Sigmoid colon (tissue), 4 donors: ENCODE data around the gene SIX2.

Source experiments
- POLR2A ChIP-seq, 2 donors: fragments of 450-650 bp; IDR thresholded peaks; one replicate each; pipeline ENCODE4 v1.6.1; 2016; ENCODE audit warnings: antibody characterized with exemption in 2 of 2, mild to moderate bottlenecking in 2 of 2, moderate library complexity in 2 of 2
- POLR2AphosphoS5 ChIP-seq, 4 donors: sonication (generic); formaldehyde crosslinking; IDR thresholded peaks; one replicate each; pipeline ENCODE4 v1.6.1; 2017; ENCODE audit warnings: antibody characterized with exemption in 4 of 4
- TF ChIP-seq, protein P1 (sequence below), 4 experiments: fragments of 450-650 bp in 3 of 4; fragments of 200-600 bp in 1 of 4; IDR thresholded peaks; one replicate each; pipeline ENCODE4 v1.5.1; 2016 to 2019; ENCODE audit warnings: antibody characterized with exemption in 4 of 4, mild to moderate bottlenecking in 3 of 4, moderate library complexity in 2 of 4

DNA sequence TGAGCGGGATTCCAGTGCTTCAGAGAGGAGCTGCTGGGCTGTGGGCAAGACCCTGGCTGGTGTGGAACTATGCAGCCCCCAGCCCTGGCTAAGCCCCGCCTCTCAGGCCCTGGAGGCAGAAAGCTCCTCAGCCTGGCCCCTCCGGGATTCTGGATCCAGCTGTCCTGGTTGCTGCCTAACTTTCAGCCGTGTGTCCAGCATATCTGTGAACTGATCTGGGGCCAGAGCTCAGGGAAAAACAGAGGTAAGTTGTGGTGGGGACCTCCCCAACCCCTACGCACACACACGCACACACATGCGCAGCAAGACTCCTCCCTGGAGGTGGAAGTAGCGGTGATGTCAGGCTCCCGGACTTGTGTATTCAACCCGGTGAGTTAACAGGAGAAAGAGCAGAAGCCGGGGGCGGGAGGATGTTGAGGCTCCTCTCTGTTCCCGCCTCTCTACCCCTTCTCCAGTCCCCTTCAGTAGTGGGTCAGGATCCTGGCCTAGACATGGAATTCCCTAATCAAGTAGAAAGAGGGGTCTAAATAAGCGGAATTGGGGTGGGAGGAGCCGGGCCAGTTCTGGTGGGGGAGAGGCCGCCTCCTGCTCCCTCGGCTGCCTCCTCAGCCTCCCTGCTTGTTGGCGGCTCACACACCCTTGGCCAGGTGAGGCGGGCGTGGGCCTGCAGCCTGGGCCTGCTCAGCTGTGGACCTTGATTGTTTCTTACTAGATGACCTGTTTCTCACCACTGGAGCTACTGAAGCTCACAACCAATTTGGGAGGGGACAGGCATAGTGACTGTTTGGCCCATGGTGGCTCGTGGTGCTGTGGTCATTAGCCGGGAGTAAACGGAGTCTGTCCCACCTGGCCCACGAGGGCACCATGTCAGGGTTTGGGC, 33.4 kb downstream of the SIX2 start:
- TF ChIP-seq, protein P1, sequence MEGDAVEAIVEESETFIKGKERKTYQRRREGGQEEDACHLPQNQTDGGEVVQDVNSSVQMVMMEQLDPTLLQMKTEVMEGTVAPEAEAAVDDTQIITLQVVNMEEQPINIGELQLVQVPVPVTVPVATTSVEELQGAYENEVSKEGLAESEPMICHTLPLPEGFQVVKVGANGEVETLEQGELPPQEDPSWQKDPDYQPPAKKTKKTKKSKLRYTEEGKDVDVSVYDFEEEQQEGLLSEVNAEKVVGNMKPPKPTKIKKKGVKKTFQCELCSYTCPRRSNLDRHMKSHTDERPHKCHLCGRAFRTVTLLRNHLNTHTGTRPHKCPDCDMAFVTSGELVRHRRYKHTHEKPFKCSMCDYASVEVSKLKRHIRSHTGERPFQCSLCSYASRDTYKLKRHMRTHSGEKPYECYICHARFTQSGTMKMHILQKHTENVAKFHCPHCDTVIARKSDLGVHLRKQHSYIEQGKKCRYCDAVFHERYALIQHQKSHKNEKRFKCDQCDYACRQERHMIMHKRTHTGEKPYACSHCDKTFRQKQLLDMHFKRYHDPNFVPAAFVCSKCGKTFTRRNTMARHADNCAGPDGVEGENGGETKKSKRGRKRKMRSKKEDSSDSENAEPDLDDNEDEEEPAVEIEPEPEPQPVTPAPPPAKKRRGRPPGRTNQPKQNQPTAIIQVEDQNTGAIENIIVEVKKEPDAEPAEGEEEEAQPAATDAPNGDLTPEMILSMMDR (IDR thresholded peaks at IDR 0.05), result no peak
- TF ChIP-seq POLR2A (IDR thresholded peaks at IDR 0.05), result no peak
- no peak for TF ChIP-seq POLR2AphosphoS5 (IDR thresholded peaks at IDR 0.05)
